GM18867 (cell line): ENCODE data around the gene PCGF3.
A peak's percentile ranks its signal among the peaks of the same experiment; 100 is the strongest.

Source experiments
- ATAC-seq: cut with Tn5 transposase; IDR thresholded peaks from one replicate; pipeline ENCODE4 v1.9.1; 2021; ENCODE audit warnings: mild to moderate bottlenecking, moderate library complexity; ENCODE audit not compliant: unreplicated experiment

PCGF3 gene, protein sequence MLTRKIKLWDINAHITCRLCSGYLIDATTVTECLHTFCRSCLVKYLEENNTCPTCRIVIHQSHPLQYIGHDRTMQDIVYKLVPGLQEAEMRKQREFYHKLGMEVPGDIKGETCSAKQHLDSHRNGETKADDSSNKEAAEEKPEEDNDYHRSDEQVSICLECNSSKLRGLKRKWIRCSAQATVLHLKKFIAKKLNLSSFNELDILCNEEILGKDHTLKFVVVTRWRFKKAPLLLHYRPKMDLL

GRCh38 chr4:705278-706082, at the start of gene PCGF3:
TSS of gene PCGF3 (plus strand) at chr4:705832. CDS start at chr4:733681, 27,849 bp downstream.
- ATAC-seq, result peak; percentile 93

- ATAC-seq, result no peak
Measured at GRCh38 chr4:656436-657337, 48.9 kb upstream of the PCGF3 start.

GRCh38 chr4:657338-657833, 48.2 kb upstream of the PCGF3 start:
- ATAC-seq, result no peak

- no peak for ATAC-seq
Measured at GRCh38 chr4:657834-658667, 47.6 kb upstream of the PCGF3 start.

DNA sequence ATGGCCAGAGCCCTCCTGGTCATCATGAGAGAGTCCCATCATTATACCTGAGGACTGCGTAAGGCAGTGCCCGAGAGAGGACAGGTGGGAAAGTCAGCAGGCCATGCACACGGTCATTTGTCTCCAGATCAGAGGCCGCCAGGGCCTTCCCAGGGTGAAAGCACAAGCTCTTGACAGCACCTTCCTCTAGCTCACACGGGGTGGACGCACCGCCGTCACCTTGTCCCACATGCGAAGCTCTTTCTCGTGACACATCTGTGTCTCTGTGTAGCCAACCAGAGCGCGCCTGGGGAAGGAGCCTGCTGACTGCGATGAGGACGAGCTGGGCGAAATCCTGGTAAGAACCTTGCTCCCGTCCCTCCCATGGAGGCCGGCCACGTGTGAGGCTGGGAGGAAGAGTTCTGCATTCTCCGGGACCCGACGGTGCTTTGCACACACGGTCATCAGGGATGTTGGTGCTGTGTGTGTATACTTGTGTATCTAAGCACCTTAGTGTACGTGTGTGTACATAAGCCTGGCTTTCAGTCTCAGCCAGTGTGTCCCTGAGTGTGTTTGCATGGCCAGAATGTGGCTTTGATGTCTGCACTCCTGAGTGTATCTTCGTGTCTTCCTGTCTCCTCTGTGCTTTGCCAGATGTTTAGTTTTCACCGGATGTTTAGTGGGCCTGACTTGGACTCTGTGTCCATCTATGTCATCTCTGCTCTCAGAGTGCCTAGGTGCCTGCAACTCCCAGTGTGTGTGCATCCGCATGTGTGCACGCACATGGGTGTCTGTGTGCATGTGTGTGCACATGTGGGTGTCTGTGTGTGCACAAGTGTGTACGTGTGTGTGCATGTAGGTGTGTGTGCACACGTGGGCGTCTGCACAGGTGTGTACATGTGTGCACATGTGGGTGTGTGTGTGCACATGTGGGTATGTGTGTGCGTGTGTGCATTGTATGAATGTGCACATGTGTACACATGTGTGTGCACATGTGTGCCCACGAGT, 46.7 kb upstream of the PCGF3 start:
- ATAC-seq, result no peak

DNA sequence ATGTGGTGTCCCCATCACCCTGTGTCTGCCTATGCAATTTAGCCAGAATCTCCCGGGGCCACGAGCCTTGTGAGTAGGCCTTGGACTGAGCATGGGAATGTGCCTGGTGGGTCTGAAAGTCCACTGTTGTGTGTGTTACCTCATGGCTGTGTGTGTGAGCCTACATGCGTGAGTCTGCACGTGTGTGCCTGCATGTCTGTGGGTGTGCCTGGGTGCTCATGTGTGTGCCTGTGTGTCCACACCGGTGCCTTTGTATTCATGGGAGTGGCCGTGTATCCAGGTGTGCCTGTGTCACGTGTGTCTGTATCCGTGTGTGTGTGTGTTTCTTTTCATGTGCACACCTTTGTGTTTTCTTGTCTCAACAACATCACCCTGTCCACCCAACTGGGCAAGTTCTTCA, 45.8 kb upstream of the PCGF3 start:
- ATAC-seq, result no peak

DNA sequence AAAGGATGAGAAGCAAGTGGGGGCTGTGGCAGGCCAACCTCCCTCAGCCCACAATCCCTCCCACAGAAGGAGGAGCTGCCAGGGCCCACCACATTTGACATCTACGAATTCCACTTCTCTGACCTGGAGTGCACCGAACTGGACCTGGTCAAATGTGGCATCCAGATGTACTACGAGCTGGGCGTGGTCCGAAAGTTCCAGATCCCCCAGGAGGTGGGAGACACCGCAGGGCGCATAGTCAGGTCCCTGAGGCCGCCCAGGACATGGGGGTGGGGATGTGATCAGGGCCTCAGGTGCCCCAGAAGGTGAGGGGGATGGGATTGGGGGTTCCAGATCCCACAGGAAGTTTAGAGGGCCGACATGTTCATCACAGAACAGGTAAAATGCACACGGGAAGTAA, 45.2 kb upstream of the PCGF3 start:
- no peak for ATAC-seq

DNA sequence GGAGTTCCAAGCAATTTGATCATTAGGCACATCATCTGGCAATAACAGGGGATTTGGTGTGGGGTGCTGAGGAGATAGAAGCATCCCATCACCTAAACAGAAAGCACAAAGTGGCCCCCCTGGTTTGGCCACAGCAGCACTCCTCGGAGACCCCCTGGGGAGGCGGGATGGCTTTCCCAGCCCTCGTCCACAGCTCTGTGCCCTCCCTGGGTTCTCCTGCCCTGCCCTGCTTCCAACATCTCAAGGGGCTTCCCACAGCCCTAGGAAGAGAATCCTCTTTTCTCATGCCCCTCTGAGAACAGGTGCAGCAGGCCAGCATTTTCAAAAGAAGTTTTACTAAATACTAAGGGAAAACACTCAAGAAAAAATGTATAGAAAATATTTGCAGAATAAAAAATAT, 44.4 kb upstream of the PCGF3 start:
- no peak for ATAC-seq

DNA sequence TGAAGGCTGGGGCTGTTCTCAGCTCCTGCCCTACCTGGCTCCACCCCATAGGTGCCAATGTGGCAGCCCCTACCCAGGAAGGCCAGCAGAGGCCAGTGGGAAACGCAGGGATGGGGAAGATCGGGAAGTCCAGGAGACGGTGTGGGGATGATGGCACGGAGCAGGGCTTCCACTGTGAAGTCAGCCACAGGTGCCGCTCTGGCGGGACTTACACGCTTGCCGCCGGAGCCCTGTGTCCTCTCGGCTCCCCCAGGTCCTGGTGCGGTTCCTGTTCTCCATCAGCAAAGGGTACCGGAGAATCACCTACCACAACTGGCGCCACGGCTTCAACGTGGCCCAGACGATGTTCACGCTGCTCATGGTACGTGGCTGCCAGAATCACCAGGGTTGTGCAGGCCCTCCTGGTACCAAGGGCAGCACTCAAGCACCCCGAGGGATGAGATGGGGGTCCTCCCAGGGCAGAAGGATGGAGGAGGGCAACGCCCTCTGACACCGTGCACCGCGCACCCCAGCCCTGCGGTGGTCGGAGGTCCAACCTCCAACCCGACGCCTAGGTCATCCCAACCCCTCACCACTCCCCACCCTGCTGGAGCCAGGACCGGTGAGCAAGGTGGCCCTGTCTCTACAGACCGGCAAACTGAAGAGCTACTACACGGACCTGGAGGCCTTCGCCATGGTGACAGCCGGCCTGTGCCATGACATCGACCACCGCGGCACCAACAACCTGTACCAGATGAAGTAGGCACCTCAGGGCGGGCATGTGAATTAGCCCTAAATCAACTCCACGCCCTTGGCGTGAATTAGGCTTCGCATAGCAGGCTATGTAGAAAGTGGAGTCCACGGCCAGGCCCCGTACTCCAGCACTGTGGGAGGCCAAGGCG, 43.5 kb upstream of the PCGF3 start:
- ATAC-seq, result no peak

GRCh38 chr4:663046-663437, 42.6 kb upstream of the PCGF3 start:
- ATAC-seq, result no peak

DNA sequence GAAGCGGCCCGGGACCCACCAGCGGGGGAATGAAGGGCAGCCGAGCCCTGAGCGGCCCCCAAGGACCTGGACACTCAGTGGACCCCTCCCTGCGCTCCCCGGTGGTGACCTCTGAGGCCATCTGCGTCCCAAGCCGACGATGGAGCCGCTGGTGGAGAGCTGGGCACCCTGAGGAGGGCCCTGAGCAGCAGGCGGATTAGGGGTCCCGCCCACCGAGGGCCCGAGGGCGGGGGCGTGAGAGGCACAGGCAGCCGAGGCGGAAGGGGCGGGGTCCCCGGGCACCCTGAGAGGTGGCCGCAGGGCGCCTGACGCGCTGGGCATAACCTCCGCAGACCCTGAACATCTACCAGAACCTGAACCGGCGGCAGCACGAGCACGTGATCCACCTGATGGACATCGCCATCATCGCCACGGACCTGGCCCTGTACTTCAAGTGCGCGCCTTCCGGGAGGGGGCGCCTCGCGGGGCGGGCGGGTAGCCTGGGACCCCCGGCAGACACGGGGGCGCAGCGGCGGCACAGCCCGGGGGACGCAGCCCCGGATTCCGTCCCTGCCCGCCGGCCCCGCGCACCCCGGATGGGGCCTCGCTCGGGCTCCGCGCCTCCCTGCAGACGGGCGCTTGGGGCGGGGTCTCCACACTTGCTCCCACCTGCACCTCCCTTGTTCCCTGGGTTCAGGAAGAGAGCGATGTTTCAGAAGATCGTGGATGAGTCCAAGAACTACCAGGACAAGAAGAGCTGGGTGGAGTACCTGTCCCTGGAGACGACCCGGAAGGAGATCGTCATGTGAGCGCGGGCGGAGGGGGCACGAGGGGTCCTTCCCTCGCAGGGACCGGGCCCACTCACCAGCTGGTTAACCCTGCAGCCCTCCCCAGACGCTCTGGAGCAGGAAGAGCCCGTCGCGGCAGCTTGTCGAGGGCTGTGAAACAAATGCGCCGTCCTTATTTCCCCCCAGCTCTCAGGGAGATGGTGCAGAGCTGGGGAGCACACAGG, 41.9 kb upstream of the PCGF3 start:
- peak; percentile 38 for ATAC-seq

- ATAC-seq, result no peak
Measured at GRCh38 chr4:664713-665231, 40.9 kb upstream of the PCGF3 start.

DNA sequence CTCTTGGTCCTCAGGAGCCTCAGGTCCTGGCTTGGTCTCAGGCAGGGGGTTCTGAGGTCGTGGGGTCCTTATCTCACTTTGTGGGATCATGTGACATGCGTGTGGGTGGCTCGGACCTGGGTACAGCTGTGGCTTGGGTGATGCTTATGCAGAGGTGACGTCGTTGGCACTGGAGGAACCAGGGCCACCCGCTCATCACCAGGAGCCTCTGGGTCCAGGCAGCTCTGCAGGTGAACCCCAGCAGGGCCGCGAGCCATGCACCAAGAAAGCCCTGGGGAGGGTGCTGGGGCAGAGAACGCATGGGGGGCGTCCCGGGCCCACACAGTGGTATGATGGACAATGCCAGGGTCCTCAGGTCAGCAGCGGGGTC, 40.3 kb upstream of the PCGF3 start:
- no peak for ATAC-seq

GRCh38 chr4:665751-666435, 39.7 kb upstream of the PCGF3 start:
- ATAC-seq, result no peak

- ATAC-seq, result no peak
Measured at GRCh38 chr4:666436-666810, 39.2 kb upstream of the PCGF3 start.

GRCh38 chr4:666822-667544, 38.6 kb upstream of the PCGF3 start:
- ATAC-seq, result no peak
